ENCODE data around the gene FOXK2.

GRCh38 chr17:82503728-82504308, 15.7 kb upstream of the FOXK2 start:
- TF ChIP-seq EZH2 (IDR thresholded peaks at IDR 0.05; ENCODE audit: insufficient read depth, poor library complexity, severe bottlenecking) (no peak), EZH2phosphoT487 (IDR thresholded peaks at IDR 0.05; ENCODE audit: insufficient read depth, low read depth) (no peak)

Data from GM23248 (cell line).